Measurements from ENCODE around the gene TMEM132C. TPM values are rescaled to one million over a fixed set of nuclear protein-coding genes. Genes with fewer than 3 reads are reported as not detected.

Gene TMEM132C
- total and polyA plus RNA-seq, 2 donors (not counting 1 experiment from before 2014, with no cell fraction given) = not detected

DNA sequence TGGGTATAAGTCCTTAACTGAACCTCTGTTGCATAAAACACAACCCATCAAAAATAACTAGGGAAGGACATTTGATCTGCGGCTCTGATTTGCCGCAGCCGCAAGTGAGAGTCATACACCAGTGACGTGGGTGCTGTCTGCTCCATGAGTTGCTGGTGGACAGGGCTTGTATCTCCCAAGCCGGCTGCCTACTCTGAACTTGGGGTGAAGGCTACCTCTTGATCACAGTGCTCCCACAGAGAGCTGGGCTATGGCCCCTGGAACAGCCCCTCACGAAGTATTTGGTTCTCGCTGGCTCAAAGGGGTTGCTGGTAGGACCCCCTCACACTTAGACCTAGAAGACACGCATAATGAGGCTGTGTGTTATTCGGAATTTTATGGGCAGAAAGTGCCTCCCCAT is 118.8 kb downstream of the TMEM132C start:
- H3K79me2 ChIP-seq (ENCODE audit: control insufficient read depth, insufficient read depth, low read length) = no peaks in the 10 kb centered on the region
- no peaks in the 10 kb centered on the region for H4K20me1 ChIP-seq (ENCODE audit: control insufficient read depth, insufficient read depth, low read length, poor library complexity, severe bottlenecking)
- Mint-ChIP-seq H3K27ac (no peak overlapping the region), H3K4me3 (no peak overlapping the region), H3K27me3 (no peaks in the 10 kb centered on the region), H3K9me3 (ENCODE audit: insufficient read depth) (no peaks in the 10 kb centered on the region), H3K4me1 (no peaks in the 10 kb centered on the region)
- H3K4me1 ChIP-seq (ENCODE audit: control insufficient read depth in 2 of 2, insufficient read depth in 2 of 2, low read length in 2 of 2) = no peaks in the 10 kb centered on the region
- H3K27ac ChIP-seq (ENCODE audit: low read length in 2 of 2) = no peak overlapping the region
- H3K4me2 ChIP-seq (replicated peaks; ENCODE audit: low read depth, low read length, poor library complexity, severe bottlenecking) = no peak overlapping the region
- ATAC-seq (ENCODE audit: low read depth) (no peak), DNase-seq (no peak)
- ChIA-PET CTCF (no interaction called here), POLR2A (no interaction called here)
- peaks cover 0 to 13% (median 0%) of the 10 kb centered on the region in 3 donors for H3K9me3 ChIP-seq (ENCODE audit: control extremely low read depth in 1 of 3, control insufficient read depth in 2 of 3, insufficient read depth in 1 of 3, low read length in 2 of 3)
- H3K4me3 ChIP-seq (ENCODE audit: control extremely low read depth in 1 of 5, extremely low read depth in 1 of 5, insufficient read depth in 1 of 5, low read depth in 2 of 5, low read length in 4 of 5) = no peak overlapping the region
- WGBS (ENCODE audit: insufficient coverage) = 93% methylated on average over 7 of the region's 9 CpGs
- TF ChIP-seq, protein P1, sequence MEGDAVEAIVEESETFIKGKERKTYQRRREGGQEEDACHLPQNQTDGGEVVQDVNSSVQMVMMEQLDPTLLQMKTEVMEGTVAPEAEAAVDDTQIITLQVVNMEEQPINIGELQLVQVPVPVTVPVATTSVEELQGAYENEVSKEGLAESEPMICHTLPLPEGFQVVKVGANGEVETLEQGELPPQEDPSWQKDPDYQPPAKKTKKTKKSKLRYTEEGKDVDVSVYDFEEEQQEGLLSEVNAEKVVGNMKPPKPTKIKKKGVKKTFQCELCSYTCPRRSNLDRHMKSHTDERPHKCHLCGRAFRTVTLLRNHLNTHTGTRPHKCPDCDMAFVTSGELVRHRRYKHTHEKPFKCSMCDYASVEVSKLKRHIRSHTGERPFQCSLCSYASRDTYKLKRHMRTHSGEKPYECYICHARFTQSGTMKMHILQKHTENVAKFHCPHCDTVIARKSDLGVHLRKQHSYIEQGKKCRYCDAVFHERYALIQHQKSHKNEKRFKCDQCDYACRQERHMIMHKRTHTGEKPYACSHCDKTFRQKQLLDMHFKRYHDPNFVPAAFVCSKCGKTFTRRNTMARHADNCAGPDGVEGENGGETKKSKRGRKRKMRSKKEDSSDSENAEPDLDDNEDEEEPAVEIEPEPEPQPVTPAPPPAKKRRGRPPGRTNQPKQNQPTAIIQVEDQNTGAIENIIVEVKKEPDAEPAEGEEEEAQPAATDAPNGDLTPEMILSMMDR (IDR thresholded peaks at IDR 0.05) = no peak
- no peak for TF ChIP-seq EZH2 (IDR thresholded peaks at IDR 0.05; ENCODE audit: borderline replicate concordance, insufficient read depth, low read depth, low read length, poor library complexity, severe bottlenecking)
- no peak overlapping the region for H2AFZ ChIP-seq (ENCODE audit: insufficient read depth, low read depth, low read length, poor library complexity, severe bottlenecking)
- H3K36me3 ChIP-seq (replicated peaks in 1 of 2; ENCODE audit: control extremely low read depth in 1 of 2, control insufficient read depth in 1 of 2, extremely low read depth in 1 of 2, insufficient read depth in 2 of 2, low read length in 1 of 2) = no peaks in the 10 kb centered on the region
- intact Hi-C loops (cut with micrococcal nuclease) = no loop called here
- H3K9ac ChIP-seq (ENCODE audit: low read length) = no peak overlapping the region
- peaks cover 0 to 3% (median 0%) of the 10 kb centered on the region in 4 experiments for H3K27me3 ChIP-seq (replicated peaks in 1 of 4; ENCODE audit: control extremely low read depth in 1 of 4, control insufficient read depth in 3 of 4, insufficient read depth in 4 of 4, low read length in 3 of 4)

DNA sequence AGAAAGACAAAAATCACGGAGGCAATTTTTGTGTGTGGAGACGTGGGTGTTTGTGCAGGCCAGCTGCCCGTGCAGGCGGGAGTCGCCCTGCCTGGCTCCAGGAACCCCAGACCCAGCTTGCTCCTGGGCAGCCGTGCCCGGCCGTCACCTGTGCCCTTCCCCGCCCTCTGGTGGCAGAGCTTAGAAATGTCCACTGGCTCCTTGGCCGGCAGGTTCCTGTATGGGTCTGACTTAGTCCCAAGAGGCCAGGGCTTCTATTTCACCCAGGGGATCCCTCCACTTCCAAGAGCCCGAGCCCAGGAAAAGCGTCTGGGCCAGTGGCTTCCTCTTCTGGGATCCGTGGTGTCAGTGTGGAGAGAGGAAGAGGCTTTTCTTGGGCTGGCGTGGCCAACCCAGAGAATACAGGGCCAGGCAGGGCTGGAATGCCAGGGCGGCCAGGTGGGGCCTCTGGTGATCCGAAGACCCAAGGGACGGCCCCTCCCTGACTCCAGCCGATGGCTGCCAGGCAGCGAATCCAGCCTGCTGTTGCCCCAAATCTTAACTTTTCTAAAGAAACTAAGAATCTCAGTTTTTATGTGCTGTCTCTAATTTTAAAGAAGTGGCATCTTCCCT is 120.9 kb downstream of the TMEM132C start:
- H3K4me3 ChIP-seq (ENCODE audit: control extremely low read depth in 1 of 5, extremely low read depth in 1 of 5, insufficient read depth in 1 of 5, low read depth in 2 of 5, low read length in 4 of 5) = no peak overlapping the region
- no peak overlapping the region for H3K9ac ChIP-seq (ENCODE audit: low read length)
- TF ChIP-seq, protein P1 (IDR thresholded peaks at IDR 0.05) = peak; percentile 20
- TF ChIP-seq EZH2 (IDR thresholded peaks at IDR 0.05; ENCODE audit: borderline replicate concordance, insufficient read depth, low read depth, low read length, poor library complexity, severe bottlenecking) = no peak
- no peaks in the 10 kb centered on the region for H3K9me3 Mint-ChIP-seq (ENCODE audit: insufficient read depth)
- H3K4me3 Mint-ChIP-seq = no peak overlapping the region
- H3K4me1 ChIP-seq (ENCODE audit: control insufficient read depth in 2 of 2, insufficient read depth in 2 of 2, low read length in 2 of 2) = no peaks in the 10 kb centered on the region
- no peak for DNase-seq
- H4K20me1 ChIP-seq (ENCODE audit: control insufficient read depth, insufficient read depth, low read length, poor library complexity, severe bottlenecking) = no peaks in the 10 kb centered on the region
- H2AFZ ChIP-seq (ENCODE audit: insufficient read depth, low read depth, low read length, poor library complexity, severe bottlenecking) = no peak overlapping the region
- H3K79me2 ChIP-seq (ENCODE audit: control insufficient read depth, insufficient read depth, low read length) = no peaks in the 10 kb centered on the region
- no peaks in the 10 kb centered on the region for H3K27me3 Mint-ChIP-seq
- WGBS (ENCODE audit: insufficient coverage) = 19% methylated on average over 13 of the region's 19 CpGs
- H3K4me2 ChIP-seq (replicated peaks; ENCODE audit: low read depth, low read length, poor library complexity, severe bottlenecking) = no peak overlapping the region
- ATAC-seq (ENCODE audit: low read depth) = no peak
- H3K27ac ChIP-seq (ENCODE audit: low read length in 2 of 2) = no peak overlapping the region
- no peaks in the 10 kb centered on the region for H3K4me1 Mint-ChIP-seq
- POLR2A ChIA-PET = no interaction called here
- H3K36me3 ChIP-seq (replicated peaks in 1 of 2; ENCODE audit: control extremely low read depth in 1 of 2, control insufficient read depth in 1 of 2, extremely low read depth in 1 of 2, insufficient read depth in 2 of 2, low read length in 1 of 2) = no peaks in the 10 kb centered on the region
- no peak overlapping the region for H3K27ac Mint-ChIP-seq
- CTCF ChIA-PET = no interaction called here
- intact Hi-C loops (cut with micrococcal nuclease) = no loop called here
- peaks cover 0 to 17% (median 0%) of the 10 kb centered on the region in 3 donors for H3K9me3 ChIP-seq (ENCODE audit: control extremely low read depth in 1 of 3, control insufficient read depth in 2 of 3, insufficient read depth in 1 of 3, low read length in 2 of 3)
- H3K27me3 ChIP-seq (replicated peaks in 1 of 4; ENCODE audit: control extremely low read depth in 1 of 4, control insufficient read depth in 3 of 4, insufficient read depth in 4 of 4, low read length in 3 of 4) = peaks cover 0 to 3% (median 0%) of the 10 kb centered on the region in 4 experiments

All from B cell (primary cell).